Suprapubic skin (tissue), 4 donors: Measurements from ENCODE around the gene LPP. TPM values are rescaled to one million over a fixed set of nuclear protein-coding genes. Genes with fewer than 3 reads are reported as not detected.
"Not testable (repeated sequence)": the region's sequence is repeated elsewhere in the genome, so short reads cannot be mapped to it uniquely, and the experiment has no call there.

ENCODE experiments used
- DNase-seq, 2 donors: peaks; one replicate each; pipeline ENCODE4 v3.0.0-alpha.2; 2019; ENCODE audit warnings: low spot score in 2 of 2
- H3K27ac ChIP-seq: fragments of 200-600 bp; sonication (generic); one replicate; pipeline ENCODE4 v1.5.1; 2019
- H3K27me3 ChIP-seq: fragments of 200-600 bp; sonication (generic); one replicate; pipeline ENCODE4 v1.5.1; 2019
- H3K36me3 ChIP-seq: fragments of 200-600 bp; sonication (generic); one replicate; pipeline ENCODE4 v1.5.1; 2019
- H3K4me1 ChIP-seq: fragments of 200-600 bp; sonication (generic); one replicate; pipeline ENCODE4 v1.5.1; 2019
- H3K4me3 ChIP-seq: fragments of 200-600 bp; sonication (generic); one replicate; pipeline ENCODE4 v1.5.1; 2019; ENCODE audit warnings: mild to moderate bottlenecking
- H3K9me3 ChIP-seq: fragments of 200-600 bp; sonication (generic); one replicate; pipeline ENCODE4 v1.5.1; 2019
- EP300 ChIP-seq: sonication (generic); formaldehyde crosslinking; IDR thresholded peaks from one replicate; pipeline ENCODE4 v1.6.1; 2017; ENCODE audit warnings: antibody characterized with exemption
- POLR2A ChIP-seq, 2 donors: fragments of 450-650 bp; IDR thresholded peaks; one replicate each; pipeline ENCODE4 v1.6.1; 2017; ENCODE audit warnings: antibody characterized with exemption in 2 of 2, mild to moderate bottlenecking in 2 of 2, moderate library complexity in 2 of 2
- POLR2AphosphoS5 ChIP-seq, 3 donors: sonication (generic); formaldehyde crosslinking; IDR thresholded peaks; one replicate each; pipeline ENCODE4 v1.6.1; 2017; ENCODE audit warnings: antibody characterized with exemption in 3 of 3
- WGBS: methylation state at CpG from one replicate; pipeline ENCODE4 v1.1.5; 2018; 5-methylcytosine and 5-hydroxymethylcytosine counted together
- total RNA-seq, 4 donors: library from RNA; depleted of rRNA; stranded (reverse); fragments of >200 nt; gene quantifications; one replicate each; pipeline ENCODE4 v1.1.0, GENCODE V29; 2016
- TF ChIP-seq, protein P1 (sequence below), 2 donors: fragments of 200-600 bp in 1 of 2; fragments of 450-650 bp in 1 of 2; sonication (generic) in 1 of 2; IDR thresholded peaks; one replicate each; pipeline ENCODE4 v1.5.1; 2016 to 2019; ENCODE audit warnings: antibody characterized with exemption in 2 of 2, mild to moderate bottlenecking in 1 of 2, moderate library complexity in 1 of 2

The LPP gene
- total RNA-seq, 4 donors from 2014 or later, result 56.8 to 127 (median 84.2) TPM

DNA sequence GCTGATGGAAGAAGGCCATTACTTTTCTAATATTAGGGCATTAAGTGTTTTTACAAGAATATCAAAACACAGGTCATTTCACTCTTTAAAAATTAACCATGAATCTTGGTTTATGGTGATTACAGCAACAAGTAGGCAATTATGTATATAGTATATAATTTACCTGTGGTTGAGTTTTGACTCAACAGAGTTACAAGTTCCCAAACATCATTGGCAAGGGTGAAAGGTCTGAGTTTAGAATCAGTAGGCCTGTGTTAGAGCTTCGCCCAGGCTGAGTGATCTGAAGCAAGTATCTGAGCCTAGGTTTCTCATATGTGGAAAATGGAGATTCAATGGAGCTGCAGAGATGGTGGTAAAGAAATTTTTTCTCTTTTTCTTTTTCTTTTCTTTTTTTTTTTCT lies 25.1 kb upstream of the LPP start:
- Histone ChIP-seq H3K27ac (no peak overlapping the region), H3K4me3 (no peak overlapping the region), H3K4me1 (no peaks in the 10 kb centered on the region), H3K36me3 (no peaks in the 10 kb centered on the region), H3K27me3 (no peaks in the 10 kb centered on the region), H3K9me3 (no peaks in the 10 kb centered on the region)
- 100% methylated on average over 1 of the region's 1 CpG for WGBS
- TF ChIP-seq, protein P1, sequence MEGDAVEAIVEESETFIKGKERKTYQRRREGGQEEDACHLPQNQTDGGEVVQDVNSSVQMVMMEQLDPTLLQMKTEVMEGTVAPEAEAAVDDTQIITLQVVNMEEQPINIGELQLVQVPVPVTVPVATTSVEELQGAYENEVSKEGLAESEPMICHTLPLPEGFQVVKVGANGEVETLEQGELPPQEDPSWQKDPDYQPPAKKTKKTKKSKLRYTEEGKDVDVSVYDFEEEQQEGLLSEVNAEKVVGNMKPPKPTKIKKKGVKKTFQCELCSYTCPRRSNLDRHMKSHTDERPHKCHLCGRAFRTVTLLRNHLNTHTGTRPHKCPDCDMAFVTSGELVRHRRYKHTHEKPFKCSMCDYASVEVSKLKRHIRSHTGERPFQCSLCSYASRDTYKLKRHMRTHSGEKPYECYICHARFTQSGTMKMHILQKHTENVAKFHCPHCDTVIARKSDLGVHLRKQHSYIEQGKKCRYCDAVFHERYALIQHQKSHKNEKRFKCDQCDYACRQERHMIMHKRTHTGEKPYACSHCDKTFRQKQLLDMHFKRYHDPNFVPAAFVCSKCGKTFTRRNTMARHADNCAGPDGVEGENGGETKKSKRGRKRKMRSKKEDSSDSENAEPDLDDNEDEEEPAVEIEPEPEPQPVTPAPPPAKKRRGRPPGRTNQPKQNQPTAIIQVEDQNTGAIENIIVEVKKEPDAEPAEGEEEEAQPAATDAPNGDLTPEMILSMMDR (IDR thresholded peaks at IDR 0.05), result no peak
- no peak for TF ChIP-seq POLR2A (IDR thresholded peaks at IDR 0.05)
- TF ChIP-seq EP300, result no peak
- no peak for DNase-seq

DNA sequence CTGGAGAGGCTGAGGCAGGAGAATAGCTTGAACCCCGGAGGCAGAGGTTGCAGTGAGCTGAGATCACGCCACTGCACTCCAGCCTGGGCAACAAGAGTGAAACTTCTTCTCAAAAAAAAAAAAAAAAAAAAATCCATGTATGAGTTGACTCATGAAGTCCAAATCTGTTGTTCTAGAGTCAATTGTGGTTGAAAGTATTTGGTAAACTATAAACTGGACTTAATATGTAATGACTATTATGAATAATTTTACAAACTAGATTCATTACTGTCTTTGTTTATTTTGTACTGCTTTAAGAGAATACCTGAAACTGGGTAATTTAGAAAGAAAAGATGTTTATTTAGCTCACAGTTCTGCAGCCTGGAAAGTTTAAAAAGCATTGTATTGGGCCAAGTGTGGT lies 22.9 kb upstream of the LPP start:
- not testable (repeated sequence) for H3K4me3 ChIP-seq, H3K4me1 ChIP-seq, DNase-seq, H3K27ac ChIP-seq, H3K36me3 ChIP-seq, H3K27me3 ChIP-seq, H3K9me3 ChIP-seq
- WGBS, result 93% methylated on average over 2 of the region's 2 CpGs

DNA sequence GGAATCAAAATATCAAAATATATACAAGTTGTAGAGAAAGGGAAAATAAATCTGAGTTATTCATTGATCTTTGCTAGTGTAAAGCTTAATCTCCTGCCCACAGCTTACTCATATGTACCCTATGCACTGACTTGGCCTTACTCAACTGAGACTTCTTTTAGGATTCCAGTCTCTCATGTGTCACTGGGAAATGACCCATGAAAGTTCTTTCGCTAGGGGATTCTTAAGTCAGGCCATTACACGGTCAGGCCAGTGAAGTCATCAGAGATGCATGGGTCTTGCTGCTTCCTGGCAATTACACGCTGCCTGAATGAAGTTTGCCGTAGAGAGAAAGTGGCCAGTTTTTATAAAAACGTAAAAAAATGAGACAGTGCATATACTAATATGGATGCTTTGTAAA lies 20.7 kb upstream of the LPP start:
- no peaks in the 10 kb centered on the region for H3K27me3 ChIP-seq
- 95% methylated on average over 5 of the region's 5 CpGs for WGBS
- no peaks in the 10 kb centered on the region for H3K4me1 ChIP-seq
- TF ChIP-seq POLR2A (IDR thresholded peaks at IDR 0.05), result no peak
- TF ChIP-seq POLR2AphosphoS5 (IDR thresholded peaks at IDR 0.05), result no peak
- TF ChIP-seq, protein P1 (IDR thresholded peaks at IDR 0.05), result no peak
- no peak for TF ChIP-seq EP300
- no peak overlapping the region for H3K27ac ChIP-seq
- no peak overlapping the region for H3K4me3 ChIP-seq
- no peaks in the 10 kb centered on the region for H3K36me3 ChIP-seq
- H3K9me3 ChIP-seq, result no peaks in the 10 kb centered on the region
- no peak for DNase-seq

DNA sequence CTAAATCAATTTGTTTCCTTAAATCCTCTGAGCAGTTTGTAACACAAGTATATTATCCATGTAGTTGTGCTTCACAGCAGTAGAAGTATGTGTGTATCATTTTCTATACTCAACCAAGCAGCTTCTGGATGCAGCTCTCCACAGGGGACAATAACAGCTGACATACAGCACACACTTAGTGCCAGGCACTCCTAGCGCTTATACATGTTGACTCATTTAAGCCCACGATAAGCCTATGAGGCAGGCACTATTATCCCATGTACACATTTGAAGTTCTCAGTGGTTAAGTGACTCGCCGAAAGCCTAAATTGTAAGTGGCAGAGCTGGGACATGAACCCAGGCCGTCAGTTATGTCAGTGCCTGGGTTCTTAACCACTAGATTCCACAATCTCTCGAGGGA lies 20.3 kb upstream of the LPP start:
- no peaks in the 10 kb centered on the region for H3K4me1 ChIP-seq
- no peak overlapping the region for H3K27ac ChIP-seq
- no peak for TF ChIP-seq EP300
- TF ChIP-seq POLR2AphosphoS5 (IDR thresholded peaks at IDR 0.05), result no peak
- TF ChIP-seq, protein P1 (IDR thresholded peaks at IDR 0.05), result no peak
- TF ChIP-seq POLR2A (IDR thresholded peaks at IDR 0.05), result no peak
- H3K36me3 ChIP-seq, result no peaks in the 10 kb centered on the region
- no peak for DNase-seq
- WGBS, result 94% methylated on average over 6 of the region's 6 CpGs
- no peak overlapping the region for H3K4me3 ChIP-seq
- no peaks in the 10 kb centered on the region for H3K27me3 ChIP-seq
- H3K9me3 ChIP-seq, result no peaks in the 10 kb centered on the region

DNA sequence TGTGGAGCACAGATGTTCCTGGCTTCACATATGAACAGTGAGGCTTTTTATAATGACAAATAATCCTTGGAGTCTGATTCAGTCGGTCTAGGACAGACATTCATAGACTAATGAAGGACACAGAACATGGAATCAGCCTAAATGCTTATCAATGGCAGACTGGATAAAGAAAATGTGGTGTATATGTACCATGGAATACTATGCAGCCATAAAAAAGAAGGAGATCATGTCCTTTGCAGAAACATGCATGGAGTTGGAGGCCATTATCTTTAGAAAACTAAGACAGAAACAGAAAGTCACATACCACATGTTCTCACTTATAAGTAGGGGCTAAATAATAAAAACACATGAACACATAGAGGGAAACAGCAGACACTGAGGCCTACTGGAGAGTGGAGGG lies 19.9 kb upstream of the LPP start:
- H3K4me1 ChIP-seq, result no peaks in the 10 kb centered on the region
- TF ChIP-seq, protein P1 (IDR thresholded peaks at IDR 0.05), result no peak
- TF ChIP-seq POLR2AphosphoS5 (IDR thresholded peaks at IDR 0.05), result no peak
- no peak for TF ChIP-seq POLR2A (IDR thresholded peaks at IDR 0.05)
- no peak for TF ChIP-seq EP300
- 88% methylated on average over 1 of the region's 1 CpG for WGBS
- no peaks in the 10 kb centered on the region for H3K27me3 ChIP-seq
- no peaks in the 10 kb centered on the region for H3K36me3 ChIP-seq
- no peak for DNase-seq
- no peak overlapping the region for H3K27ac ChIP-seq
- no peaks in the 10 kb centered on the region for H3K9me3 ChIP-seq
- H3K4me3 ChIP-seq, result no peak overlapping the region

DNA sequence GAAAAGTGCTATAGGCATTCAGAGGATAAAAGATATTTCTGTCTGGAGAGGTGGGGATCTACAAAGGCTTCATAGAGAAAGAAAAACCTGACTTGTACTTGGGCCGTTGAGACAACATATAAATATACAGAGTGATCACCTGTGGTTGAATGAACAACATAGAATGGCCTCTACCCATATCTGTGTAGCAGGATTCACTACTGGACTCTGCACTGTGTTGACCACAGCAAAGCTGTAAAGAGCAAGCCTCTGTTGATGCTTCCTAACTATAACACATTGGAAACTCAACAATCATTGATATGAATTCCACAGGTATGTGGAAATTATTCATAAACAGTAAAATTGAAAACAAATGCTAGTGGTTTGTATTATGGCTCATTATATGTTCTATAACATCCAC lies 19.1 kb upstream of the LPP start:
- no peak overlapping the region for H3K4me3 ChIP-seq
- H3K36me3 ChIP-seq, result no peaks in the 10 kb centered on the region
- 96% methylated on average over 1 of the region's 1 CpG for WGBS
- no peak overlapping the region for H3K27ac ChIP-seq
- H3K4me1 ChIP-seq, result no peaks in the 10 kb centered on the region
- TF ChIP-seq POLR2A (IDR thresholded peaks at IDR 0.05) (no peak), POLR2AphosphoS5 (IDR thresholded peaks at IDR 0.05) (no peak), EP300 (no peak)
- TF ChIP-seq, protein P1 (IDR thresholded peaks at IDR 0.05), result no peak
- no peaks in the 10 kb centered on the region for H3K27me3 ChIP-seq
- no peaks in the 10 kb centered on the region for H3K9me3 ChIP-seq
- no peak for DNase-seq
